Measurements from ENCODE around the gene KCNK4.

The KCNK4 gene

DNA sequence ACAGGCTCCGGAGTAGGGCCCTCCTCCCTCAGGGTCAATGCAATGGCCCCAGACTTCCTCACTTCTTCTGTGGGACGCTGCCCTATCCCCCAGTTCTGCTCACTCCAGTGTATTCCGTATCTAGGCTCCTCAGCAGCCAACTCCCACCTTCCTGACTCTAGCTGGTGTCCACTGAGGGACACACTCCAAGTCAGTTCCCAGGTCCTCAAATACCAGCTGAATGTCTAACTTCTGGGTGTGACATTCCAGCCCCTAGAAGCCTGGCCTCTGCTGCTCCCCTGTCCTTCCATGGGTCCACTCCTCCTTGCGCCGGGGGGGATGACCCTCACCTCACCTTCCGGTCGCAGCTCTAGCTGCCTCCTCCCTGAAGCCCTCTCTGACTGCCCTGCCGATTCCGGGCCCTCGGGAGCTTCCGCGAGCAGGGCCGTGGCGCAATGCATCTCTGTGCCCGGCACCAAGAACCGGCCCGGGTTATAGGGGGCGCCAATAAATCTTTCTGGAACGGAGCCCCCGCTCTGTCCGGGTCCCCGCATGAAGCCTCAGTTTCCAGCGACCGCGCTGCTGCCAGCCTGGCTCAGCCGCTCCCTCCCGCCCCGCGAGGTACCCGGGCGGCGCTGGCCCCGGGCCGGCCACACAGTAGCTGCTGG lies 22.1 kb upstream of the KCNK4 start:
- DNase-seq (ENCODE audit: low read depth in 3 of 3): no peak

DNA sequence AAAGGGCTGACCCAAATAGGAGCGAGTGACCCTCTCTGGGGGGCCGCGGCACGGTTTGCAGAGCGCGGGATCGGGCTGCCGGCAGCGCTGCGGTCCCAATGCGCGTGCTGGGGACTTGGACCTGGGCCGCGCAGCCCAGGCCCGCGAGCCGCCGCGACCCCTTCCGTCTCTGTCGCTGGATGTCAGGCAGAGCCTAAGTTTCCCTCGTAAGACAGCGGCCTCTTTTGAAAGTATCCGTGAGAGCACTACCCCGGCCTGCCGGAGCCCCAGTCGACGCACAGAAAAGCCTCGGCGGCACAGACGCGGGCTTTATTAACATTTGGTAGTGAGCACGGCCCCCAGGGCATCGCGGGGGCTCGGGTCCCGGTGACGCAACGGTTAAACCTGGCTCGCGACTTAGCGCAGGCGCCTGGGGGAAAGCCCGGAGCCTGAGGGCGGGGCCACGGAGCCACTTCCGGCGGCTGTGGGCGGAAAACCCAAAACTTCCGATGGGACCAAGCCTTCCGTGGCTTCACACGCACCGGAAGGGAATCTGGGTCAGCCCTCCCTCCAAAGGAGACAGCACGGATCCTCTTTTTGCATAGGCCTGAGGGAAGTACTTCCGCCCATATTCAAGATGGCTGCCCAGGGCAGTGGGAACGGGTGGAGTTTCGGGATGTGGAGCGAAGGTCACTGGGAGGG lies 21.4 kb upstream of the KCNK4 start:
- peak; percentile 95 to 97 (median 96) for DNase-seq (ENCODE audit: low read depth in 3 of 3)

DNA sequence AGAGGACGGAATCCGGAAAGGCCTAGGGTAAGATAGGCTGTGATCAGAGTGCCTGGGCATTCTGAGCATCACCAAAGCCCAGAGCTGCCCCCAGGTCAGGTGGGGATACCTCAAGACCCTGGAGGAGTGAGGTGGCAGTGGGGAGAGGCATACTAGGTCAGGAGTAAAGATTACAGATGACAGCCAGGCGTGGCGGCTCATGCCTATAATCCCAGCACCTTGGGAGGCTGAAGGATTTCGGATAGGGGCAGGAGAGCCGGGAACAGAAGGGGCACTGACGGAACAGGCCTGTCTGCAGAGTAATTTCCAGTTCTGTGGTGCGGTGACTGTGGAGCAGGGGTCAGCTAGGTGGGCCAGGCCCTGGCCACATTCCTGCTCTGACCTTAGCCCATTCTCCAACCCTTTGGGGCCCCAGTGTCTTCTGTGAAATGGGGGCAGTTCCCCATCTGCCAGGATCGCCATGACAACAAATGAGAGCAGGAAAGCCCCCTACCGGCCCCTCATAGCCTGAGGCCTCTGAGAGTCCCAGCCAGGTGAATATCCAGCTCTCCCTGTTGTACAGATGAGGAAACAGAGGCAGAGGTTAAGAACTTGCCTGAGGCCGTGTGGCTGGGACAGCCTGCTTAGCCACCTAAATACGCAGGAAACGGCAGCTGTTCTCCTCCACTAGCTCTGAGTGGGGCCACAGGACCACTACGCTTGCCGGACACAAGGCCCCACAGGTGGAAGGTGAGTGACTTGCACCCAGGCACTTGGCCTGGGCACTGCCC lies 15.9 kb upstream of the KCNK4 start:
- DNase-seq (ENCODE audit: low read depth in 3 of 3): no peak

DNA sequence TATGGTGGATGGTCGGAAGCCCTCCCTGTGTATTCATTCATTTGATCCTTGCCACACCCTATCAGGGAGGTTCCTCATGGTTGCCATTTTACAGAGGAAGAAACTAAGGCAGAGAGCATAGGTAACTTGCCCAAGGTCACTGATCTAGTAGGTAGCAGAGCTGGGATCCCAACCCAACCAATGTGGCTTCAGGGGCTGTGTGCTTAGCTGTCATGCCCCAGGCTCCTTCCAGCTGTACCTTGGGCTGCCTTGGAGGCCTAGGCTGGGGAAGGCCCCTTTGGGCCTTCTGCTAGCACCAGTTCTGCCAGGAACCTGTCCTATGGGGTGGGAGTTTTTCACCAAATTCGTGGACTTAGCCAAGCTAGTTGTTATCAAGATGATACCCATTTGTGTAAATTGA lies 15.3 kb upstream of the KCNK4 start:
- no peak for DNase-seq (ENCODE audit: low read depth in 3 of 3)

DNA sequence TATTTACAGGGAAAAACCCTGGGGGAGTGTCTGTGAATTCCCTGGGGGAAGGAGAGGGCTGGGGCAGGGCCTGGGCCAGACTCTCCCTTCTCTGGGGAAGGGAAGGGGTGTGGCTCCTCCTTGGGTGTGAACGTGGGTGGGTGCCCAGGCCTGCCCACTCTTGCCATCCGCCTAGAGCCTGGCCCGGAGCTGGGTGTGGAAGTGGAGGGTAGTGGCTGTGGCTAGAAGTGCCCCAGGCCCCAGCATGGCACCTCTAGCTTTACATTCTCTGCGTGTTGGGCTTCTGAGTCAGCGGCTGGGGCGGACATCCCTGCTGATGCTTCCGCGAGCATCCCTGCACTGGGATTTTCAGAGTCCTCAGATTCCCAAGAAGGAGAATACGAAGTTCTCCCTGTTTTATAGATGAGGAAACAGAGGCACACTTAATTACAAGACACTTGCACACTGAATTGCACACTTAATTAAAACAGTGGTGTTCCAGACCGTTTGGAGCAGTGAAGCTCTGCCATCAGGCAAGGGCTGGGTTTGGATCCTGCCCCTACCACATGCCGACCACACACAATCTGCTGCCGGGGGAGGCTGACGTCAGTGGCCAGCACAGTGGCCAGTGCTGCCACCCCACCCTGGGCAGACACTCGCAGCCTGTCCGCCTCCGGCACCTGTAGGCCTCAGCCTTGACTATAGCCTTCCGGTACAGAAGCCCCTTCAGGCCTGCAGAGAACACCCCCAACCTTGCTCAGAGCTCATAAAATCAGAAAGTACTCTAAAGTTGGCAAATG lies 14.3 kb upstream of the KCNK4 start:
- DNase-seq (ENCODE audit: low read depth in 3 of 3): no peak

DNA sequence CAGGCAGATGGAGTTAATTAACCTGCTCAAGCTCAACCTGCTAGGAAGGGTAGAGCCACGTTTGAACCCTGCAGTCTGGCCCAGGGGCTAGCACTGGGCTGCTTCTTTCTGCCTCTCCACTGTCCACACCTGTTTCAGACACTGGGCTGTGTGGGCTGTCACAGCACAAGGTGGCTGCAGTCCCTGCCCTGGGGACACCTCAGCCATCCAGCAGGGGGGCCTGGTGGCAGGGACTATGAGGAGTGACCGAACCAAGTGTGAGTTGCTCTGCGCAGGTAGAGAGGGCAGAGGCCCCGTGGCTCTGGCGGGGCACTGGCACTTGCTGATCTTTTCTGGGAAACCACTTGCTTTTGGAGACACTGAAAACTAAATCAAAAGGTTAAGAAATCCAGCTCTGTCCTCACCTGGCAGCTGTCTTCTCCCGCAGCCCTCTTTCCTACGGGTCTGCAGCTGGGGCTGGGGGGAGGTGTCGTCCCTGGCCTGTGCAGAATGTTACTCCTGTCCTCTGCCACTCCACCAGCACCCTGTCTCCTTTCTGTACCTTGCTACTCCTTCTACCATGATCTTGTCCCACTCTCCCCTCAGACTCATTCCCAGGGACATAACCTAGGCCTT lies 12.4 kb upstream of the KCNK4 start:
- no peak for DNase-seq (ENCODE audit: low read depth in 3 of 3)

DNA sequence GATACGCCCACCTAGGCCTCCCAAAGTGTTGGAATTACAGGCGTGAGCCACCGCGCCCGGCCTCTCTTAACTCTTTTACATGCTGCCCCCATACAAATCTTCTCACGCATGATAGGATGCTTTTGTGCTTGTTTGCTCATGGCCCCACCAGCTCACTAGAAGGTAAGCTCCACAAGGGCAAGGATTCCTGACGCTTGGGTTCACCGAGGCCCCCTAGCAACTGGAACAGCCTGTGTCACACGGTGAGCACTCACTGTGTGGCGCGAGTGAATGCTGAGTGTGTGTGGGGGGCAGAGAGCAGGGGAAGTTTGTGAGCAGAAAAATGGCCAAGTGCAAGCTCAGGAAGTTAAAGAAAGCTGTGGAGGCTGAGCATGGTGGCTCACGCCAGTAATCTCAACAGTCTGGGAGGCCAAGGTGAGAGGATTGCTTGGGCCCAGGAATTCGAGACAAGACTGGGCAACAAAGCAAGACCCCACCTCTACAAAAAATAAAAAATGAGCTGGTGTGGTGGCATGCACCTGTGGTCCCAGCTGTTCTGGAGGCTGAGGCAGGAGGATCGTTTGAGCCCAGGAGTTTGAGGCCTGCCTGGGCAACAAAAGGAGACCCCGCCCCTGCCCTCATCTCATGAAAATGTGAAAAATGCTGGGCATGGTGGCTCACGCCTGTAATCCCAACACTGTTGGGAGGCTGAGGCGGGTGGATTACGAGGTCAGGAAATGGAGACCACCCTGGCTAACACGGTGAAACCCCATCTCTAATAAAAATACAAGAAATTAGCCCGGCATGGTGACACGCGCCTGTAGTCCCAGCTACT lies 8.9 kb upstream of the KCNK4 start:
- DNase-seq (ENCODE audit: low read depth in 3 of 3): no peak

DNA sequence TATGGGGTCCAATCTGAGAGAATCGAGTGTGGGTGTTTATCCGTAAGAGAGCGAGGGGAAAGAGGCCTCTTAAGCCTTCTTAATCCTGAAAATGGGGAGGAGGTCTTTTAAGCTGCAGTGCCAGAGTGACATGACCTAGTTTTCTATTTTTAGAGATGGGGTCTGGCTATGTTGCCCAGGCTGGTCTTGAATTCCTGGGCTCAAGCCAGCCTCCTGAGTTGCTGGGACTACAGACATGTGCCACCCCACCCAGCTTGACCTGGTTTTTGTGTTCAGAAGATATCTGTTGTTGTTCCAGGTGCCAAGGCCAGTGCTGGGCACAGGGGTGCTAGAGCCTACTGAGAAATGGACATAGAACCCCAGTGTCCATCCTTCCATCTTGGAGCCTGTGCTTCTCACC lies 8.0 kb upstream of the KCNK4 start:
- no peak for DNase-seq (ENCODE audit: low read depth in 3 of 3)

DNA sequence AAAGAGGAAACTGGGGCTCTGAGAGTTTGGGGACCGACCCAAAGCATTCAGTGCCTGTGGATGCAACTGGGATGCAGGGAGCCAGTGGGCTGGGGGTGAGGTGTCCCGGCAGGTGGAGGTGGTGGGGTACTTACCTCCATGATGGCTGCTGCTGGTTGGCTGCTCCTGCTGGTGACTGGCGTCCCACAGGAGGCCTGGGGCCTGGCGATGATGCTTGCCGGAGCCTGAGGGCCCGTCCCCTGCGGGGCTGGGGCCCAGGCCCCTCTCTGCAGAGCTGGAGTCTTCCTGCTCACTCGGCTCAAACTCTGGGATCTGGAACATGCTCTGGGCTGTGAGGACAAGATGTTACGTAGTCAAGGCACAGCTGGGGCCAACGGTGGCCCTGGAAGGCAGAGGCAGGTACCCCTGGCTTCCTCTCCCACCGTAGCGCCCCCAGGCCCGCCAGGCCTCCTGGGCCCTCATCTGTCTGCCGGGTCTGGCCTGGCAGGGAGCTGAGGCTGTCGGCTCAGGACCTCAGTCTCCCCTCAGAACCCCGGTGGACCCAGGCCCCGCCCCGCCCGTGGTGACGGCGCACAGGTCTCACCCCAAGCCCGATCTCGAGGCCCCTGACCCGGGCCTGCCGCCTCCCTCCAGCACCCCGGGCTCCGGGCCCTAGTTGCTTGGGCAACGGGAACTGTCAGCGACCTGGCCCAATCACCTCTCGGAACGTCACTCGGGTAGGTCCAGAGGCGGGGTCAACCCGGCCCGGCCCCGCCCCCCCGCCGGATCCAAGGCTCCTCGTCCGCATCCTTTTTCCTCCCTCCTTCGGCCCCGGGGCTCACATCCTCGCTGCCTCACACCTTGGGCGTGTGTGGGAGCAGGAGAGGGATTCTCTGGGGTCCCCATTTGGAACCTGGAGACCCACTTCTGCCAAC lies 6.8 kb upstream of the KCNK4 start, which contains the start of gene BAD:
TSS of gene BAD (minus strand) at position 618 of the 914 bp plus-strand sequence. CDS start at position 321, 297 bp downstream.
- peak; percentile 83 to 90 (median 87) for DNase-seq (ENCODE audit: low read depth in 3 of 3)

DNA sequence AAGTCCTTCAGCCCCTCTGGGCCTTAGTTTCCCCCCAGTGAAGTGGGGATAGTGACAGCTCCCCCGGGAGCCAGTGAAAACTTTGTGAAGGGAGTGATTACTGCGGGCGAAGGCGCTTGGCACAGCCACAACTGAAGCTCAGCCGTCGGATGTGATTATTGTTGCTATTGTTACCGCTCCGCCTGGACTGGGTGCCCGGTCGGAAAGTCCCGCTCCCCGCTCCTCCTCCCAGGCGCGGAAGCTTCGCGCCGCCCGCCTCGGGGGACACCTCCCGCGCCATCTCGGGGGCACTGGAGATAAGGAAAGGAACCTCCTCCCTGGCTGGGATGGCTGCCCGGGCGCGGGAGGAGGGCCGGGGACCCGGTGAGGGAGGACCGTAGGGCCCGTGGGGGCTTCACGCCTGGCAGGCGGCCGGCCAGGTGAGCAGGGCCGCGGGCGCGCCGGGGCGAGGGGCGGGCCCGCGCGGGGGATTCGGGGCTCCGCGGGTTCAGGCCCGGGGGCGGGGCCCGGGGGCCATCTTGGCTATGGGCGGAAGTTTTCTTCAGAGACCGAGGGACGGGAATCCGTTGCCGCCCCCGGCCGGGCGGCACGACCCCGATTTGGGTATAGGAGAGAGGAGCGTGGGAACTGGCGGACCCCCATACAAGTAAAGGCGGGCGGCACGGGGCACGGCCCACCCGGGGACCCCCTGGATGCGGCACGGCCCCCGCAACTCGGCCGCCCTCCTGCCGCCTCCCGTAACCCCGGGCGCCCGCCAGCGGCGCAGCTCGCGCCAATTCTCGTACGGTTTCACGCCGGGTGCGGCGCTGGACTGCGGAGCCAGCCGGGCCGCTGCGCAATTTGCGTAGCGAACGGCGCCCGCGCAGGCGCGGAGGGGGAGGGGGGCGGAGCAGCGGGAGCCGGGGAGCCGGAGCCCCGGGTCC lies 5.9 kb upstream of the KCNK4 start, which contains the start of gene GPR137:
TSS of gene GPR137 (plus strand) at position 887 of the 923 bp plus-strand sequence. CDS start 677 bp downstream, outside the sequence.
- peak; percentile 84 to 94 (median 87) for DNase-seq (ENCODE audit: low read depth in 3 of 3)

DNA sequence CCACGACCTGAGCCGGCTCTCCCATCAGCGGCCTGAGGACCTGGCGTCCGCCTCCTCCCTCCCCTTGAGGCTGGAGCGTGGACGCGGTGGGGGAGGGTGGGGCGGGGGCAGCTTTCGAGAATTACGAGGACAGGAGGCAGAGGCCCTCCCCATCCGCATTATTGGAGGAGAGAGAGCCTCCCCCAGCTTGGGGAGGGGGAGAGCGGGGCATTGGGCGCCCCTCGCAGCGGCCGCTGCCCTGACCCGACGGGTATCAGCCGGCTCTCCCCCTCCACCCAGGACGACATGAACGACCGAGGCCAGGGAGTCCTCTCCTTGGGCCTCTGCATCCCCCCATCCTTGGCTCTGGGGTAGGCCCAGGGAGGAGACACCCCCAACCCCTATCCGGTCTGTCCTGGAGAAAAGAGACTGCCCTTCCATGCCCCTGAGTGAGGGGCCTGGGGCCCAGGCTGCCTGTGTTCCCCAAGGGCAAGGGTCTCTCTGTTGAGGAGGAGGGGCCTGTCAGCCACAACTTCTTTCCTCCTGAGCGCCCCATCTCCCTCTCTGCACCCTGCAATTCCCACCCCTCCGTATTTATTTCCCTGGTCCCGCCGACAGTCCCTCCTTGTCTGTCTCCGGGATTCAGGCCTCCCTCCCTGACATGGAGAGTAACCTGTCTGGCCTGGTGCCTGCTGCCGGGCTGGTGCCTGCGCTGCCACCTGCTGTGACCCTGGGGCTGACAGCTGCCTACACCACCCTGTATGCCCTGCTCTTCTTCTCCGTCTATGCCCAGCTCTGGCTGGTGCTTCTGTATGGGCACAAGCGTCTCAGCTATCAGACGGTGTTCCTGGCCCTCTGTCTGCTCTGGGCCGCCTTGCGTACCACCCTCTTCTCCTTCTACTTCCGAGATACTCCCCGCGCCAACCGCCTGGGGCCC lies 5.0 kb upstream of the KCNK4 start:
- no peak for DNase-seq (ENCODE audit: low read depth in 3 of 3)

DNA sequence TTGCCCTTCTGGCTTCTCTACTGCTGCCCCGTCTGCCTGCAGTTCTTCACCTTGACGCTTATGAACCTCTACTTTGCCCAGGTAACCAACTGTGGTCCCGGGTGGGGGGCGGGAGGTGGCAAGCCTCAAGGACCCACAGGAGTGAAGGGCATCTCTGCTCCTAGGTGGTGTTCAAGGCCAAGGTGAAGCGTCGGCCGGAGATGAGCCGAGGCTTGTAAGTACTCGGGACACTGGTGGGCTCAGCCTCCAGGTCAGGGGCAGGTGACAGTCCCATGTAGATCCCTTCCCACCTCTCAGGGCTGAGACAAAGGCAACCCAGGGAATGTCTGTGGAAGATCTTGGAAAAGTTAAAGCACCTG lies 4.3 kb upstream of the KCNK4 start:
- no peak for DNase-seq (ENCODE audit: low read depth in 3 of 3)

DNA sequence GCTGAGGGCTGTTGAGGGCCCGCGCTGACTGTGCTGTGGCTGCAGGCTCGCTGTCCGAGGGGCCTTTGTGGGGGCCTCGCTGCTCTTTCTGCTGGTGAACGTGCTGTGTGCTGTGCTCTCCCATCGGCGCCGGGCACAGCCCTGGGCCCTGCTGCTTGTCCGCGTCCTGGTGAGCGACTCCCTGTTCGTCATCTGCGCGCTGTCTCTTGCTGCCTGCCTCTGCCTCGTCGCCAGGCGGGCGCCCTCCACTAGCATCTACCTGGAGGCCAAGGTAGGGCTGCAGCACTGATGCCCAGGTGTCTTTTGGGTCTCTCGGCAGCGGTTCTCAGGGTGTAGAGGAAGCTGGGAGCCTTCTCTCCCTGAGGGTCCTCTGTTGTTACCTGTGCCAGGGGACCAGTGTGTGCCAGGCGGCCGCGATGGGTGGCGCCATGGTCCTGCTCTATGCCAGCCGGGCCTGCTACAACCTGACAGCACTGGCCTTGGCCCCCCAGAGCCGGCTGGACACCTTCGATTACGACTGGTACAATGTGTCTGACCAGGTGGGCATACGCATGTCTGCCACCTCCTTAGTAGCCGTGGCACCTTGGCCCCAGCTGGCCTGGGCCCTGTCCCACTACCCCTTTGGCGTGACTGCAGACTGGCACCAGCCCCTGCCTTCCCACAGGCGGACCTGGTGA lies 3.3 kb upstream of the KCNK4 start:
- DNase-seq (ENCODE audit: low read depth in 3 of 3): no peak

DNA sequence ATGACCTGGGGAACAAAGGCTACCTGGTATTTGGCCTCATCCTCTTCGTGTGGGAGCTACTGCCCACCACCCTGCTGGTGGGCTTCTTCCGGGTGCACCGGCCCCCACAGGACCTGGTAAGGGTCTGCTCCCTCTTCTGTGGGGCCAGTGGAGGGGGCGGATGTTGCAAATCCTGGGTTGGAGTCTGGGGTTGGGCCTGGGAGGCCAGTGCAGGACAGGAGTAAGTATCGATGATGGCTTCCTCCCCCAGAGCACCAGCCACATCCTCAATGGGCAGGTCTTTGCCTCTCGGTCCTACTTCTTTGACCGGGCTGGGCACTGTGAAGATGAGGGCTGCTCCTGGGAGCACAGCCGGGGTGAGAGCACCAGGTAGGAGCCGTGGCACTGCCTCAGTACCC lies 2.8 kb upstream of the KCNK4 start:
- no peak for DNase-seq (ENCODE audit: low read depth in 3 of 3)

DNA sequence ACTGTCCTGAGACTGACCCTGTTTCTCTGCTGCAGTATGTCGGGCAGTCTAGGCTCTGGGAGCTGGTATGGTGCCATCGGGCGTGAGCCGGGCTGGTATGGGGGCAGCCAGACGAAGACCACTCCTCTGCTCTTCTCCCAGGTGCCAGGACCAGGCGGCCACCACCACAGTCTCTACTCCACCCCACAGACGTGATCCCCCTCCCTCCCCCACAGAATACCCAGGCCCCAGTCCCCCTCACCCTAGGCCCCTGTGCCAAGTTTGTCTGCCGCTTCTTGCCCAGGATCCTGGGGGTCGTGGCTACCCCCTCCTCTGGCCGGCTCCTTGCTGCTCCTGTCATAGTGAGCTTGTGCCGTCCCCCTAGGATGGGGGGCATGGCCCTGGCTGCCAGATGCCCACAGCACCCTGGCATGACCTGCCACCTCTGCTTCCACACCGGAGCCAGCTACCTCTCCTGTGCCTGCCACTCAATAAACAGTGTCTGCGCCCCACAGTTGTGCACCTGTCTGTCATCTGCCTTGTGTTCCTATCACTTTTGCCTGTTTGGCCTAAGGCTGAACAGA lies 2.0 kb upstream of the KCNK4 start:
- DNase-seq (ENCODE audit: low read depth in 3 of 3): no peak

Measured in stimulated activated CD4-positive, alpha-beta T cell treated with anti-CD3 and anti-CD28 coated beads, TNF-alpha, amount 100 ng/mL, for 4 hours (primary cell).